Measurements from ENCODE around the gene MCF2L. TPM values are rescaled to one million over a fixed set of nuclear protein-coding genes. Genes with fewer than 3 reads are reported as not detected.
"Not testable (repeated sequence)": the region's sequence is repeated elsewhere in the genome, so short reads cannot be mapped to it uniquely, and the experiment has no call there.

The MCF2L gene
- total RNA-seq, 1 experiment from 2014 or later: not detected

DNA sequence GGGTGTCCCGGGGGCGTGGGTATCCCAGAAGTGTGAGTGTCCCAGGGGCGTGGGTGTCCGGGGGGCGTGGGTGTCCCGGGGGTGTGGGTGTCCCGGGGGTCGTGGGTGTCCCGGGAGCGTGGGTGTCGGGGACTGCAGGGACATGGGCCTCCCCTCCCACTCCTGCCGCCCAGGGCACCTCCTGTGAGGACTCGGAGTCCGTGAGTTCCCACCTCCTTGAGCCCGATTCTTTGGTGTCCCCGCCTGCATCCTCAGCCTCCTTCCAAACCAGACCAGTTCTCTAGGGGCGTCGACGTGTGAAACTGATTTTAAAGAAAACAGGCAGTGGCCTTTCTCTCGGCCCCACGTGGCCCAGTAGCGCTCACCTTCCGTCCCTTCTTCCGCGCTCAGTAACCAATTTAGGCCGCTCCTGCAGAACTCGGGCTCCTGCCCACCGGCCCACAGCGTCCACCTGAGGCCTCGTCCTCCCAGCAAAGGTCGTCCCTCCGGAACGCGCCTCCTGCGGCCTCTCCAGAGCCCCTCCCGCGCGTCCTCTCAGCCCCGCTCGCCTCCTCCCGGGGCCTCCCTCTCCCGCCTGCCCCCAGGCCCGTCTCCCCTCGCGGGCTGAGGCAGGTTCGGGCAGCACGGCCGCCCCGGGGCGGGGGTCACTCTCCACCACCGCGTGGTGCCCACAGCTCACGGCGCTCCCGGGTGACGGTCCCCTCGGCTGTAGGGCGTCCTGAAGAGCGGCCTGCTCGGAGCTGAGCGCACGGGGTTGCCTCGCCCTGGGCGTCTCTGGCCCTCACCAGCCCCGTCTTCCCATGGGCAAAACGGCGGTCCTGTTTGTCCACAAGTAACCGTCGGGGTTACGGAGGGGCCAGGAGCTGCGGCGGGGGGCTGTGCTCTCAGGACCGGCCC lies 140.4 kb downstream of the MCF2L start:
- CTCF ChIA-PET: interaction anchor here (0.8 kb wide), 1 partner anchor 105 kb away, joined by 4 read pairs; no protein-coding TSS in a partner anchor

DNA sequence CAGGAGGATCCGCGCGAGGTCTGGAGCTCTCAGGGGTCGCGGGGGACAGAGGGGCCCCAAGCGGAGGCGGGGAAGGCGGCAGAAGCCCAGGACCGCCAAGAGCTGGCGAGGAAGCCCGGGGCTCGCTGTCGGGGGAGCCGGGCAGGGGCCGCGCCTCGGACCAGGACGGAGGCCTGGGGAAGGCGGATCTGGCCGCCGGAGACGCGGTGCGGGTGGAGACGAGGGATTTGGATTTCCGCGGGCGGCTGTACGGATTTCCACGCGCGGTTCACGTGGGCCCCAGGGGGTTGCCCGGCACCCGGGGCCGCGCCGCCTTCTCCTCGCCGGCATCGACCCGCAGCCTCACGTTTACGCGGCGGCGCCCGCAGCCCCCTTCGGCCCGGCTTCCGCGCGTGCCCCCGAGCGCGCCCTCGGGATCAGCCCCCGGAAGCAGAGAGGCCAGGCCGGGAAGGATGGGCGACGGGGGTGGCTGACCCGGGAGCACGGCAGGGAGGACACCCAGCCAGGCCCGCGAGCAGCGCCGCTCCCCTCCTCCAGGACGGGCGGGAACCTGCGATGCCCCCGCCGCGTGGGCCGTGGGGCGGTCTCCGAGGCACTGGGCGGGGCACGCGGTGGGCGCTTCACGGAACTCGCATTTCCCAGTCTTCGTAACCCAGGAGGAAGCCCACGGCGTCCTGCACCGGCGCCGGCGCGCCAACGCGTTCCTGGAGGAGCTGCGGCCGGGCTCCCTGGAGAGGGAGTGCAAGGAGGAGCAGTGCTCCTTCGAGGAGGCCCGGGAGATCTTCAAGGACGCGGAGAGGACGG lies 141.2 kb downstream of the MCF2L start:
- ChIA-PET POLR2A (no interaction called here), CTCF (interaction anchor here (0.8 kb wide), 1 partner anchor 106 kb away, joined by 4 read pairs; no protein-coding TSS in a partner anchor)
- intact Hi-C loops (cut with micrococcal nuclease): no loop called here

More for the DNA sequence above, 140.4 kb downstream of the MCF2L start:
- Mint-ChIP-seq H3K27ac (ENCODE audit: low read depth, unreplicated experiment) (no peak overlapping the region), H3K36me3 (ENCODE audit: insufficient read depth, unreplicated experiment) (no peaks in the 10 kb centered on the region), H3K4me1 (ENCODE audit: insufficient read depth, unreplicated experiment) (no peaks in the 10 kb centered on the region), H3K4me3 (ENCODE audit: unreplicated experiment) (no peak overlapping the region), H3K9me3 (ENCODE audit: unreplicated experiment) (no peaks in the 10 kb centered on the region), H3K27me3 (ENCODE audit: insufficient read depth, unreplicated experiment) (no peaks in the 10 kb centered on the region)
- TF ChIP-seq, protein P1, sequence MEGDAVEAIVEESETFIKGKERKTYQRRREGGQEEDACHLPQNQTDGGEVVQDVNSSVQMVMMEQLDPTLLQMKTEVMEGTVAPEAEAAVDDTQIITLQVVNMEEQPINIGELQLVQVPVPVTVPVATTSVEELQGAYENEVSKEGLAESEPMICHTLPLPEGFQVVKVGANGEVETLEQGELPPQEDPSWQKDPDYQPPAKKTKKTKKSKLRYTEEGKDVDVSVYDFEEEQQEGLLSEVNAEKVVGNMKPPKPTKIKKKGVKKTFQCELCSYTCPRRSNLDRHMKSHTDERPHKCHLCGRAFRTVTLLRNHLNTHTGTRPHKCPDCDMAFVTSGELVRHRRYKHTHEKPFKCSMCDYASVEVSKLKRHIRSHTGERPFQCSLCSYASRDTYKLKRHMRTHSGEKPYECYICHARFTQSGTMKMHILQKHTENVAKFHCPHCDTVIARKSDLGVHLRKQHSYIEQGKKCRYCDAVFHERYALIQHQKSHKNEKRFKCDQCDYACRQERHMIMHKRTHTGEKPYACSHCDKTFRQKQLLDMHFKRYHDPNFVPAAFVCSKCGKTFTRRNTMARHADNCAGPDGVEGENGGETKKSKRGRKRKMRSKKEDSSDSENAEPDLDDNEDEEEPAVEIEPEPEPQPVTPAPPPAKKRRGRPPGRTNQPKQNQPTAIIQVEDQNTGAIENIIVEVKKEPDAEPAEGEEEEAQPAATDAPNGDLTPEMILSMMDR (IDR thresholded peaks at IDR 0.05; ENCODE audit: unreplicated experiment): no peak
- POLR2A ChIA-PET: no interaction called here
- no peak for DNase-seq (ENCODE audit: unreplicated experiment)
- BruUV-seq (replicated peaks): no TSS peak
- intact Hi-C loops (cut with micrococcal nuclease): no loop called here

DNA sequence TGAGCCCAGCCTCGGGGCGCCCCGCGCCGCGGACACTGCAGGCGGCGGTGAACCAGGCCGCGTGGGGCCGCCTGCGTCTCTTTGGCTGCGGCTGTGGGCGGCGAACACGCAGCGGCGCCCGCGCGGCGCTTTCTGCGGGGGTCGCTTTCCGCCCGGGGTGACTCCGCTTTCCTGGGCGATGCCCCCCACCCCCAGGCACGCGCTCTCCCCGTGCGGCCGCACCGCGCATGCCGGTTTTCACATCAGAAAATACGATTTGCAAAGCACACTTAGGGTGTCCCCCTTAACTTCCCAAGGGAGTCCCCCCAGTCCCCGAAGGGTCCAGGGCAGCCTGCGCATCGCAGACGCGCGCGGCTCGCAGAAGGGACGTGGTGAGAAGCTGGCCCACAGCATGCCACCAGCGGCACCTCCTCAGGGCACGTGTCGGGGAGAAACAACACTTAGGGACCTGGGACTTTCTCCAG lies 141.9 kb downstream of the MCF2L start:
- intact Hi-C loops (cut with micrococcal nuclease): no loop called here
- POLR2A ChIA-PET: no interaction called here
- H3K27me3 Mint-ChIP-seq (ENCODE audit: insufficient read depth, unreplicated experiment): no peaks in the 10 kb centered on the region
- no peak overlapping the region for H3K4me3 Mint-ChIP-seq (ENCODE audit: unreplicated experiment)
- TF ChIP-seq, protein P1 (IDR thresholded peaks at IDR 0.05; ENCODE audit: unreplicated experiment): no peak
- no peak for DNase-seq (ENCODE audit: unreplicated experiment)
- CTCF ChIA-PET: no interaction called here
- no peaks in the 10 kb centered on the region for H3K36me3 Mint-ChIP-seq (ENCODE audit: insufficient read depth, unreplicated experiment)
- BruUV-seq (replicated peaks): no TSS peak
- H3K4me1 Mint-ChIP-seq (ENCODE audit: insufficient read depth, unreplicated experiment): no peaks in the 10 kb centered on the region
- no peaks in the 10 kb centered on the region for H3K9me3 Mint-ChIP-seq (ENCODE audit: unreplicated experiment)
- no peak overlapping the region for H3K27ac Mint-ChIP-seq (ENCODE audit: low read depth, unreplicated experiment)

More for the DNA sequence above, 141.2 kb downstream of the MCF2L start:
- no TSS peak for BruUV-seq (replicated peaks)
- no peak for DNase-seq (ENCODE audit: unreplicated experiment)
- no peaks in the 10 kb centered on the region for H3K9me3 Mint-ChIP-seq (ENCODE audit: unreplicated experiment)
- no peaks in the 10 kb centered on the region for H3K27me3 Mint-ChIP-seq (ENCODE audit: insufficient read depth, unreplicated experiment)
- no peaks in the 10 kb centered on the region for H3K36me3 Mint-ChIP-seq (ENCODE audit: insufficient read depth, unreplicated experiment)
- H3K27ac Mint-ChIP-seq (ENCODE audit: low read depth, unreplicated experiment): no peak overlapping the region
- H3K4me1 Mint-ChIP-seq (ENCODE audit: insufficient read depth, unreplicated experiment): no peaks in the 10 kb centered on the region
- TF ChIP-seq, protein P1 (IDR thresholded peaks at IDR 0.05; ENCODE audit: unreplicated experiment): no peak
- no peak overlapping the region for H3K4me3 Mint-ChIP-seq (ENCODE audit: unreplicated experiment)

DNA sequence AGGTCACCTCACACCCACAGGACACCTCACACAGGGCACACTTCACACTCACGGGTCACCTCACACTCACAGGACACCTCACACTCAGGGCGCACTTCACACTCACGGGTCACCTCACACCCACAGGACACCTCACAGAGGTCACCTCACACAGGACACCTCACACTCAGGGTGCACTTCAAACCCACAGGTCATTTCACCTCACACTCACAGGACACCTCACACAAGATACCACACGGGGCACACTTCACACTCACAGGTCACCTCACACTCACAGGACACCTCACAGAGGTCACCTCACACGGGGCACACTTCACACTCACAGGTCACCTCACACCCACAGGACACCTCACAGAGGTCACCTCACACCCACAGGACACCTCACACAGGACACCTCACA lies 142.8 kb downstream of the MCF2L start:
- H3K4me3 Mint-ChIP-seq (ENCODE audit: unreplicated experiment); intact Hi-C loops (cut with micrococcal nuclease); H3K4me1 Mint-ChIP-seq (ENCODE audit: insufficient read depth, unreplicated experiment); H3K27ac Mint-ChIP-seq (ENCODE audit: low read depth, unreplicated experiment); POLR2A ChIA-PET; BruUV-seq (replicated peaks); H3K36me3 Mint-ChIP-seq (ENCODE audit: insufficient read depth, unreplicated experiment); H3K27me3 Mint-ChIP-seq (ENCODE audit: insufficient read depth, unreplicated experiment); H3K9me3 Mint-ChIP-seq (ENCODE audit: unreplicated experiment); CTCF ChIA-PET; DNase-seq (ENCODE audit: unreplicated experiment): not testable (repeated sequence)

DNA sequence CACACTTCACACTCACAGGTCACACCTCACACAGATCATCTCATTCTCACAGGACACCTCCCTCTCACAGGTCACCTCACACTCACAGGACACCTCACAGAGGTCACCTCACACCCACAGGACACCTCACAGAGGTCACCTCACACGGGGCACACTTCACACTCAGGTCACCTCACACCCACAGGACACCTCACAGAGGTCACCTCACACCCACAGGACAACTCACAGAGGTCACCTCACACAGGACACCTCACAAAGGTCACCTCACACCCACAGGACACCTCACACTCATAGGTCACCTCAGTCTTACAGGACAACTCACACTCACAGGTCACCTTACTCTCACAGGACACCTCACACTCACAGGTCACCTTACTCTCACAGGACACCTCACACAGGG lies 143.5 kb downstream of the MCF2L start:
- H3K36me3 Mint-ChIP-seq (ENCODE audit: insufficient read depth, unreplicated experiment); CTCF ChIA-PET; H3K4me1 Mint-ChIP-seq (ENCODE audit: insufficient read depth, unreplicated experiment); H3K27ac Mint-ChIP-seq (ENCODE audit: low read depth, unreplicated experiment); H3K9me3 Mint-ChIP-seq (ENCODE audit: unreplicated experiment); POLR2A ChIA-PET; H3K27me3 Mint-ChIP-seq (ENCODE audit: insufficient read depth, unreplicated experiment); intact Hi-C loops (cut with micrococcal nuclease); H3K4me3 Mint-ChIP-seq (ENCODE audit: unreplicated experiment); BruUV-seq (replicated peaks); DNase-seq (ENCODE audit: unreplicated experiment): not testable (repeated sequence)
